ENCODE results near the gene ARHGAP10. TPM values are rescaled to one million over a fixed set of nuclear protein-coding genes. Genes with fewer than 3 reads are reported as not detected.
"Not testable (repeated sequence)": the region's sequence is repeated elsewhere in the genome, so short reads cannot be mapped to it uniquely, and the experiment has no call there.

The ARHGAP10 gene
- total RNA-seq, 1 experiment from 2014 or later: 5.0 TPM

GRCh38 chr4:148064451-148064850, 332.6 kb downstream of the ARHGAP10 start:
- in situ Hi-C loops (cut with HindIII; ENCODE audit: low pct_unique_long_range_greater_than_20kb, low sequenced_read_pairs): no loop called here
- DNase-seq (ENCODE audit: low read depth, low spot score): no peak

GRCh38 chr4:148065075-148065474, 333.2 kb downstream of the ARHGAP10 start:
- DNase-seq (ENCODE audit: low read depth, low spot score): no peak
- in situ Hi-C loops (cut with HindIII; ENCODE audit: low pct_unique_long_range_greater_than_20kb, low sequenced_read_pairs): no loop called here

- DNase-seq (ENCODE audit: low read depth, low spot score): peak; percentile 13
- in situ Hi-C loops (cut with HindIII; ENCODE audit: low pct_unique_long_range_greater_than_20kb, low sequenced_read_pairs): no loop called here
Observed at GRCh38 chr4:148067301-148067916, 335.5 kb downstream of the ARHGAP10 start.

- in situ Hi-C loops (cut with HindIII; ENCODE audit: low pct_unique_long_range_greater_than_20kb, low sequenced_read_pairs): no loop called here
- no peak for DNase-seq (ENCODE audit: low read depth, low spot score)
Observed at GRCh38 chr4:148068065-148068911, 336.4 kb downstream of the ARHGAP10 start.

GRCh38 chr4:148069086-148069894, 337.4 kb downstream of the ARHGAP10 start:
- no peak for DNase-seq (ENCODE audit: low read depth, low spot score)
- in situ Hi-C loops (cut with HindIII; ENCODE audit: low pct_unique_long_range_greater_than_20kb, low sequenced_read_pairs): no loop called here

GRCh38 chr4:148069895-148070178, 337.9 kb downstream of the ARHGAP10 start:
- DNase-seq (ENCODE audit: low read depth, low spot score): no peak

GRCh38 chr4:148071009-148071408, 339.1 kb downstream of the ARHGAP10 start:
- no peak for DNase-seq (ENCODE audit: low read depth, low spot score)
- in situ Hi-C loops (cut with HindIII; ENCODE audit: low pct_unique_long_range_greater_than_20kb, low sequenced_read_pairs): no loop called here

More at GRCh38 chr4:148069895-148070178, 337.9 kb downstream of the ARHGAP10 start:
- in situ Hi-C loops (cut with HindIII; ENCODE audit: low pct_unique_long_range_greater_than_20kb, low sequenced_read_pairs): no loop called here

- in situ Hi-C loops (cut with HindIII; ENCODE audit: low pct_unique_long_range_greater_than_20kb, low sequenced_read_pairs): no loop called here
- no peak for DNase-seq (ENCODE audit: low read depth, low spot score)
Observed at GRCh38 chr4:148072789-148073188, 340.9 kb downstream of the ARHGAP10 start.

- DNase-seq (ENCODE audit: low read depth, low spot score): no peak
- in situ Hi-C loops (cut with HindIII; ENCODE audit: low pct_unique_long_range_greater_than_20kb, low sequenced_read_pairs): no loop called here
Observed at GRCh38 chr4:148073349-148073748, 341.5 kb downstream of the ARHGAP10 start.

GRCh38 chr4:148074462-148074861, 342.6 kb downstream of the ARHGAP10 start:
- no peak for DNase-seq (ENCODE audit: low read depth, low spot score)
- in situ Hi-C loops (cut with HindIII; ENCODE audit: low pct_unique_long_range_greater_than_20kb, low sequenced_read_pairs): no loop called here

- in situ Hi-C loops (cut with HindIII; ENCODE audit: low pct_unique_long_range_greater_than_20kb, low sequenced_read_pairs): no loop called here
Observed at GRCh38 chr4:148075438-148075837, 343.6 kb downstream of the ARHGAP10 start.

GRCh38 chr4:148076964-148077363, 345.1 kb downstream of the ARHGAP10 start:
- DNase-seq (ENCODE audit: low read depth, low spot score): no peak
- in situ Hi-C loops (cut with HindIII; ENCODE audit: low pct_unique_long_range_greater_than_20kb, low sequenced_read_pairs): no loop called here

More at GRCh38 chr4:148075438-148075837, 343.6 kb downstream of the ARHGAP10 start:
- no peak for DNase-seq (ENCODE audit: low read depth, low spot score)

GRCh38 chr4:148077581-148077980, 345.7 kb downstream of the ARHGAP10 start:
- in situ Hi-C loops (cut with HindIII; ENCODE audit: low pct_unique_long_range_greater_than_20kb, low sequenced_read_pairs): no loop called here
- DNase-seq (ENCODE audit: low read depth, low spot score): no peak

- in situ Hi-C loops (cut with HindIII; ENCODE audit: low pct_unique_long_range_greater_than_20kb, low sequenced_read_pairs): no loop called here
- DNase-seq (ENCODE audit: low read depth, low spot score): no peak
Observed at GRCh38 chr4:148078061-148078460, 346.2 kb downstream of the ARHGAP10 start.

- DNase-seq (ENCODE audit: low read depth, low spot score): no peak
- in situ Hi-C loops (cut with HindIII; ENCODE audit: low pct_unique_long_range_greater_than_20kb, low sequenced_read_pairs): no loop called here
Observed at GRCh38 chr4:148079961-148080360, 348.1 kb downstream of the ARHGAP10 start.

- in situ Hi-C loops (cut with HindIII; ENCODE audit: low pct_unique_long_range_greater_than_20kb, low sequenced_read_pairs): no loop called here
- no peak for DNase-seq (ENCODE audit: low read depth, low spot score)
Observed at GRCh38 chr4:148081267-148081666, 349.4 kb downstream of the ARHGAP10 start.

- in situ Hi-C loops (cut with HindIII; ENCODE audit: low pct_unique_long_range_greater_than_20kb, low sequenced_read_pairs): no loop called here
- no peak for DNase-seq (ENCODE audit: low read depth, low spot score)
Observed at GRCh38 chr4:148081745-148082144, 349.9 kb downstream of the ARHGAP10 start.

GRCh38 chr4:148083073-148083472, 351.2 kb downstream of the ARHGAP10 start:
- DNase-seq (ENCODE audit: low read depth, low spot score); in situ Hi-C loops (cut with HindIII; ENCODE audit: low pct_unique_long_range_greater_than_20kb, low sequenced_read_pairs): not testable (repeated sequence)
